HG02642 (cell line): Measurements from ENCODE around the gene ARHGEF18.
A peak's percentile ranks its signal among the peaks of the same experiment; 100 is the strongest.

Source experiments
- ATAC-seq: cut with Tn5 transposase; IDR thresholded peaks from one replicate; pipeline ENCODE4 v1.9.1; 2021; ENCODE audit warnings: mild to moderate bottlenecking; ENCODE audit not compliant: unreplicated experiment, poor library complexity

Gene ARHGEF18

GRCh38 chr19:7381073-7381390 is 32.3 kb downstream of the ARHGEF18 start:
- no peak for ATAC-seq

- no peak for ATAC-seq
Observed at GRCh38 chr19:7382694-7383093, 34.0 kb downstream of the ARHGEF18 start.

- ATAC-seq = no peak
Observed at GRCh38 chr19:7383284-7383683, 34.5 kb downstream of the ARHGEF18 start.

GRCh38 chr19:7385062-7385461 is 36.3 kb downstream of the ARHGEF18 start:
- no peak for ATAC-seq

- no peak for ATAC-seq
Observed at GRCh38 chr19:7386308-7386707, 37.6 kb downstream of the ARHGEF18 start.

GRCh38 chr19:7386769-7387168 is 38.0 kb downstream of the ARHGEF18 start:
- ATAC-seq = no peak

- ATAC-seq = no peak
Observed at GRCh38 chr19:7391218-7391670, 42.5 kb downstream of the ARHGEF18 start.

- no peak for ATAC-seq
Observed at GRCh38 chr19:7393459-7393858, 44.7 kb downstream of the ARHGEF18 start.

GRCh38 chr19:7393939-7394730 is 45.4 kb downstream of the ARHGEF18 start:
- ATAC-seq = no peak

- ATAC-seq = peak; percentile 79
Observed at GRCh38 chr19:7394731-7395359, 46.1 kb downstream of the ARHGEF18 start.

GRCh38 chr19:7395360-7396066 is 46.8 kb downstream of the ARHGEF18 start:
- ATAC-seq = peak; percentile 22

- no peak for ATAC-seq
Observed at GRCh38 chr19:7397687-7398086, 49.0 kb downstream of the ARHGEF18 start.
